PC-3 (cell line): ENCODE results near the gene POGLUT2.

Experiments used
- EZH2 ChIP-seq: fragments of 300-600 bp; sonication (generic); IDR thresholded peaks from one replicate; pipeline ENCODE4 v1.6.1; 2017; ENCODE audit warnings: antibody characterized with exemption, mild to moderate bottlenecking, low read length; ENCODE audit not compliant: unreplicated experiment
- TF ChIP-seq, protein P1 (sequence below): fragments of 300-600 bp; sonication (generic); conservative IDR thresholded peaks from 2 replicates; pipeline ENCODE4 v1.5.1; 2017; ENCODE audit warnings: antibody characterized with exemption, low read depth, mild to moderate bottlenecking, low read length

DNA sequence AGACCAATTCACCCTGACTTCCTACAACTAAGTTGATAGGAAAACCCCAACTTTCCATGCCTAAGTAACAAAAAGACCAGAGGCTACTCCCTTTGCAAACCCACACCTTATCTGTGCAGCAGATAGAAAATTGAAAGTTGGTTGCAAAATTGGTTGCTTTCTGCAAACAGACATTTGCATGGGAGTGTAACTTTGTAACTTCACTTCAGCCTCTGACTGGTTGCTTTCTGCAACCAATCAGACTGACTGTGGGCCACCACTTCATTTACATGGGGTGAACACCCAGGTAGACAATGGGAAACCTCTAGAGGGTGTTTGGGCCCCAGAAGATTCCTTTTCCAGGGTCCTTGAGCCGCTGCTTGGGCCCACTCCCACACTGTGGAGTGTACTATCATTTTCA is 35.0 kb downstream of the POGLUT2 start:
- TF ChIP-seq, protein P1, sequence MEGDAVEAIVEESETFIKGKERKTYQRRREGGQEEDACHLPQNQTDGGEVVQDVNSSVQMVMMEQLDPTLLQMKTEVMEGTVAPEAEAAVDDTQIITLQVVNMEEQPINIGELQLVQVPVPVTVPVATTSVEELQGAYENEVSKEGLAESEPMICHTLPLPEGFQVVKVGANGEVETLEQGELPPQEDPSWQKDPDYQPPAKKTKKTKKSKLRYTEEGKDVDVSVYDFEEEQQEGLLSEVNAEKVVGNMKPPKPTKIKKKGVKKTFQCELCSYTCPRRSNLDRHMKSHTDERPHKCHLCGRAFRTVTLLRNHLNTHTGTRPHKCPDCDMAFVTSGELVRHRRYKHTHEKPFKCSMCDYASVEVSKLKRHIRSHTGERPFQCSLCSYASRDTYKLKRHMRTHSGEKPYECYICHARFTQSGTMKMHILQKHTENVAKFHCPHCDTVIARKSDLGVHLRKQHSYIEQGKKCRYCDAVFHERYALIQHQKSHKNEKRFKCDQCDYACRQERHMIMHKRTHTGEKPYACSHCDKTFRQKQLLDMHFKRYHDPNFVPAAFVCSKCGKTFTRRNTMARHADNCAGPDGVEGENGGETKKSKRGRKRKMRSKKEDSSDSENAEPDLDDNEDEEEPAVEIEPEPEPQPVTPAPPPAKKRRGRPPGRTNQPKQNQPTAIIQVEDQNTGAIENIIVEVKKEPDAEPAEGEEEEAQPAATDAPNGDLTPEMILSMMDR = no peak
- no peak for TF ChIP-seq EZH2
